Measurements from ENCODE around the gene TNFRSF8. TPM values are rescaled to one million over a fixed set of nuclear protein-coding genes. Genes with fewer than 3 reads are reported as not detected.

Gene TNFRSF8
- polyA plus RNA-seq, 1 of the 3 experiments (the other 2 are of a cell fraction) = 0.07 TPM

GRCh38 chr1:12168451-12169160 is 105.5 kb downstream of the TNFRSF8 start:
- 88% methylated on average over 13 of the region's 17 CpGs for WGBS (ENCODE audit: low lambda C conversion rate)
- no peaks in the 10 kb centered on the region for H3F3A ChIP-seq (replicated peaks; ENCODE audit: insufficient read depth)
- no peaks in the 10 kb centered on the region for H3K36me3 ChIP-seq (replicated peaks in 1 of 2; ENCODE audit: control insufficient read depth in 1 of 2, insufficient read depth in 2 of 2, low read length in 1 of 2)
- H3K4me1 ChIP-seq (ENCODE audit: control insufficient read depth in 1 of 2, insufficient read depth in 2 of 2, low read depth in 1 of 2, low read length in 1 of 2) = peaks cover 0 to 5% of the 10 kb centered on the region in 2 experiments; a peak in 1 of 4 replicates
- H3K9me2 ChIP-seq = no peaks in the 10 kb centered on the region
- POLR2A ChIA-PET = no interaction called here
- H3K9ac ChIP-seq = no peak overlapping the region
- H3K4me3 ChIP-seq (ENCODE audit: low read depth in 2 of 2, low read length in 1 of 2) = no peak overlapping the region
- peaks cover 15% of the 10 kb centered on the region for H3K27me3 ChIP-seq (ENCODE audit: insufficient read depth)
- H4K20me1 ChIP-seq (ENCODE audit: insufficient read depth) = no peaks in the 10 kb centered on the region
- no peak overlapping the region for H3K4me2 ChIP-seq
- TF ChIP-seq USF2 (IDR thresholded peaks at IDR 0.05; ENCODE audit: borderline replicate concordance, low read depth, low read length) = no peak
- TF ChIP-seq ZBTB33 (IDR thresholded peaks at IDR 0.05; ENCODE audit: borderline replicate concordance, low read depth) = no peak
- no peak for TF ChIP-seq PBX3 (IDR thresholded peaks at IDR 0.05)
- no peak for TF ChIP-seq NRF1 (IDR thresholded peaks at IDR 0.05; ENCODE audit: low read depth, low read length)
- no peak for TF ChIP-seq RFX5 (IDR thresholded peaks at IDR 0.05; ENCODE audit: low read length)
- TF ChIP-seq TCF12 (IDR thresholded peaks at IDR 0.05) = no peak
- TF ChIP-seq JUND (IDR thresholded peaks at IDR 0.05) = no peak
- TF ChIP-seq FOSL2 (IDR thresholded peaks at IDR 0.05; ENCODE audit: borderline replicate concordance, low read depth) = no peak
- TF ChIP-seq IRF3 (IDR thresholded peaks at IDR 0.05; ENCODE audit: low read depth, low read length) = no peak
- TF ChIP-seq EZH2phosphoT487 (IDR thresholded peaks at IDR 0.05; ENCODE audit: borderline replicate concordance, low read depth) = no peak
- TF ChIP-seq RCOR1 (IDR thresholded peaks at IDR 0.05; ENCODE audit: low read length) = no peak
- TF ChIP-seq MXI1 (IDR thresholded peaks at IDR 0.05; ENCODE audit: low read depth, low read length) = no peak
- DNase-seq = no peak
- H2AFZ ChIP-seq (ENCODE audit: low read depth) = no peak overlapping the region
- CTCF ChIA-PET = interaction anchor here (1.1 to 6.2 kb wide), 2 partner anchors 16 to 44 kb away, joined by 3 to 37 read pairs; no protein-coding TSS in a partner anchor
- H3K79me2 ChIP-seq (ENCODE audit: insufficient read depth) = no peaks in the 10 kb centered on the region
- no peaks in the 10 kb centered on the region for H3K9me3 ChIP-seq
- no peak overlapping the region for H3K27ac ChIP-seq (ENCODE audit: low read depth in 2 of 2, low read length in 1 of 2)
